Activated effector memory CD4-positive, alpha-beta T cell treated with anti-CD3 and anti-CD28 coated beads, Interleukin-2, amount 50 U/mL, for 16 hours (primary cell): Measurements from ENCODE around the gene DCDC1.

Experiments
- DNase-seq: peaks from one replicate; pipeline ENCODE4 v3.0.0-alpha.2; 2020

Gene DCDC1

GRCh38 chr11:30889143-30889794, 480.3 kb downstream of the DCDC1 start:
- DNase-seq: no peak

GRCh38 chr11:30879322-30880005, 490.1 kb downstream of the DCDC1 start:
- no peak for DNase-seq

- DNase-seq: no peak
These were observed 491.1 kb downstream of the DCDC1 start for GRCh38 chr11:30878400-30878799.

- DNase-seq: no peak
These were observed 492.7 kb downstream of the DCDC1 start for GRCh38 chr11:30876663-30877396.

- no peak for DNase-seq
These were observed 493.3 kb downstream of the DCDC1 start for GRCh38 chr11:30876228-30876627.

GRCh38 chr11:30875806-30876205, 493.7 kb downstream of the DCDC1 start:
- DNase-seq: no peak

- DNase-seq: no peak
These were observed 495.5 kb downstream of the DCDC1 start for GRCh38 chr11:30873924-30874610.

- DNase-seq: no peak
These were observed 500.9 kb downstream of the DCDC1 start for GRCh38 chr11:30868626-30869081.

- no peak for DNase-seq
These were observed 506.3 kb downstream of the DCDC1 start for GRCh38 chr11:30863209-30863608.

GRCh38 chr11:30861531-30861930, 508.0 kb downstream of the DCDC1 start:
- no peak for DNase-seq

- no peak for DNase-seq
These were observed 508.5 kb downstream of the DCDC1 start for GRCh38 chr11:30861064-30861463.

- DNase-seq: no peak
These were observed 509.4 kb downstream of the DCDC1 start for GRCh38 chr11:30860146-30860545.

GRCh38 chr11:30859669-30860068, 509.9 kb downstream of the DCDC1 start:
- DNase-seq: no peak

GRCh38 chr11:30855383-30856006, 514.0 kb downstream of the DCDC1 start:
- DNase-seq: no peak

- DNase-seq: no peak
These were observed 516.1 kb downstream of the DCDC1 start for GRCh38 chr11:30853439-30853838.

GRCh38 chr11:30852645-30853044, 516.9 kb downstream of the DCDC1 start:
- DNase-seq: no peak

- no peak for DNase-seq
These were observed 517.4 kb downstream of the DCDC1 start for GRCh38 chr11:30852091-30852490.

- DNase-seq: no peak
These were observed 532.3 kb downstream of the DCDC1 start for GRCh38 chr11:30837252-30837651.

- no peak for DNase-seq
These were observed 536.7 kb downstream of the DCDC1 start for GRCh38 chr11:30832831-30833230.

GRCh38 chr11:30830681-30831080, 538.9 kb downstream of the DCDC1 start:
- DNase-seq: no peak

GRCh38 chr11:30826911-30827310, 542.6 kb downstream of the DCDC1 start:
- DNase-seq: no peak

GRCh38 chr11:30825723-30826122, 543.8 kb downstream of the DCDC1 start:
- no peak for DNase-seq

- DNase-seq: no peak
These were observed 546.4 kb downstream of the DCDC1 start for GRCh38 chr11:30823119-30823518.
